Activated CD4-positive, alpha-beta T cell treated with anti-CD3 and anti-CD28 coated beads, Interleukin-2, amount 10 ng/mL, durations not matched to agents 7 days and 5 days (primary cell): ENCODE measurements around the gene KIRREL2. TPM values are rescaled to one million over a fixed set of nuclear protein-coding genes. Genes with fewer than 3 reads are reported as not detected.
"Not testable (repeated sequence)": the region's sequence is repeated elsewhere in the genome, so short reads cannot be mapped to it uniquely, and the experiment has no call there.

Experiments used
- CTCF ChIA-PET: fragments of 350-600 bp; sonication (Branson Sonifier 250); formaldehyde crosslinking; loops from one replicate; lab custom pipeline; 2021; ENCODE audit warnings: antibody characterized with exemption; lab: Charles Lee
- POLR2A ChIA-PET: fragments of 350-600 bp; sonication (Branson Sonifier 250); formaldehyde crosslinking; loops from one replicate; lab custom pipeline; 2021; ENCODE audit warnings: antibody characterized with exemption; lab: Charles Lee
- DNase-seq: peaks from one replicate; pipeline ENCODE4 v3.0.0-alpha.2; 2020
- H3K27ac Mint-ChIP-seq: one replicate; pipeline ENCODE4 v1.8.0; 2021; ENCODE audit warnings: mild to moderate bottlenecking, moderate library complexity, mixed read lengths
- H3K27me3 Mint-ChIP-seq: one replicate; pipeline ENCODE4 v1.8.0; 2021; ENCODE audit warnings: mixed read lengths
- H3K36me3 Mint-ChIP-seq: one replicate; pipeline ENCODE4 v1.8.0; 2021; ENCODE audit warnings: low read depth, mixed read lengths
- H3K4me1 Mint-ChIP-seq: one replicate; pipeline ENCODE4 v1.8.0; 2021; ENCODE audit warnings: mixed read lengths
- H3K4me3 Mint-ChIP-seq: one replicate; pipeline ENCODE4 v1.8.0; 2021; ENCODE audit warnings: mild to moderate bottlenecking, moderate library complexity, mixed read lengths
- H3K9me3 Mint-ChIP-seq: one replicate; pipeline ENCODE4 v1.8.0; 2021; ENCODE audit warnings: mixed read lengths
- total RNA-seq, 2 experiments: library from RNA; stranded (reverse); gene quantifications; one replicate each; pipeline ENCODE4 v1.2.3, GENCODE V29; 2021

KIRREL2 gene
- total RNA-seq, 2 experiments from 2014 or later, result 0.19 to 0.25 TPM

DNA sequence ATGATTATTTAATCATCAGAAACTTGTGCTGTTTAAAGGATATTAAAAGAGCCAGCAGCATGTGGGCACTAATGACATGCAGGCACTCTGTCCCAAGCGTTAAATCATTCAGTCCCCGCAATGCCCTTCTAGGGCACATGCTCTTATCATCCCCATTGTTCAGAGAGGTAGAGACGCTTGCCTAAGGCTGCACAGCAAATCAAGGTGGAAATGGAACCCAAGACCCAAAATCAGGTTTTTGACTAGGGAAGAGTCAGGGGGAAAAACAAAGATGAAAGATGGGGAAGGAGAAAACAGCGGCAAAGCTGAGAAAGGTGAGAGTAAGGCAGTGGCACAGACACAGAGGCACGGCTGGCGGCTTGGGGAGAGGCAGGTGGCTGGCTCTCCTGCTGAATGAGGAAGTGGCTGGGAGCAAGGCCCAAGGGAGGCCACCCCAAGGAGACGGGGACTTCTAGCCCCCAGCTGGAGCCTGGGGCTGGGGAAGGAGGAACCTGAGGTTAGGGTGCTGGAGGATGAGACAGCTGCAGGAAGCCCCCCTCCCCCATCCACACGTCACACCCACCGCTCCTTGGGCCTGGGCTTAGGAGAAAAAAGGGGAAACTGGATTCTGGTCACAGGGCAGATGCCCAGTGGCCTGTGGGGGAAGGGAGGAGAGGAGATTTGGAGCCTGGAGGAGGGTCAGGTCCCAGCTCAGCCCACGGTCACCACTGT, 52.4 kb downstream of the KIRREL2 start:
- ChIA-PET POLR2A (no interaction called here), CTCF (interaction anchor here (0.8 to 1.6 kb wide), 4 partner anchors 12 to 51 kb away, joined by 3 to 5 read pairs (median 4); no protein-coding TSS in a partner anchor)
- Mint-ChIP-seq H3K27me3 (no peaks in the 10 kb centered on the region), H3K27ac (peak overlapping the region; percentile 79), H3K4me3 (no peak overlapping the region), H3K9me3 (no peaks in the 10 kb centered on the region), H3K4me1 (peaks cover 40% of the 10 kb centered on the region), H3K36me3 (peaks cover 6% of the 10 kb centered on the region)
- DNase-seq, result no peak

GRCh38 chr19:35909684-35910035, 52.9 kb downstream of the KIRREL2 start:
- H3K27me3 Mint-ChIP-seq, result no peaks in the 10 kb centered on the region
- peaks cover 35% of the 10 kb centered on the region for H3K4me1 Mint-ChIP-seq
- H3K36me3 Mint-ChIP-seq, result peaks cover 3% of the 10 kb centered on the region
- no peaks in the 10 kb centered on the region for H3K9me3 Mint-ChIP-seq
- DNase-seq, result no peak
- no peak overlapping the region for H3K4me3 Mint-ChIP-seq
- POLR2A ChIA-PET, result no interaction called here
- CTCF ChIA-PET, result interaction anchor here (0.8 to 1.6 kb wide), 3 partner anchors 11 to 27 kb away, joined by 3 to 5 read pairs (median 3); no protein-coding TSS in a partner anchor
- H3K27ac Mint-ChIP-seq, result peak overlapping the region; percentile 79

- H3K4me1 Mint-ChIP-seq, result peaks cover 28% of the 10 kb centered on the region
- H3K36me3 Mint-ChIP-seq, H3K9me3 Mint-ChIP-seq, POLR2A ChIA-PET, H3K4me3 Mint-ChIP-seq, DNase-seq, H3K27ac Mint-ChIP-seq, H3K27me3 Mint-ChIP-seq: not testable (repeated sequence)
- CTCF ChIA-PET, result interaction anchor here (1.0 to 1.3 kb wide), 2 partner anchors 21 to 170 kb away, joined by 3 read pairs; no protein-coding TSS in a partner anchor
These were observed 53.6 kb downstream of the KIRREL2 start for GRCh38 chr19:35910355-35910754.

GRCh38 chr19:35911173-35911572, 54.5 kb downstream of the KIRREL2 start:
- H3K9me3 Mint-ChIP-seq, result no peaks in the 10 kb centered on the region
- DNase-seq, result no peak
- H3K27me3 Mint-ChIP-seq, result no peaks in the 10 kb centered on the region
- CTCF ChIA-PET, result no interaction called here
- no peak overlapping the region for H3K4me3 Mint-ChIP-seq
- H3K4me1 Mint-ChIP-seq, result peaks cover 28% of the 10 kb centered on the region
- H3K27ac Mint-ChIP-seq, result no peak overlapping the region
- POLR2A ChIA-PET, result no interaction called here
- H3K36me3 Mint-ChIP-seq, result no peaks in the 10 kb centered on the region

DNA sequence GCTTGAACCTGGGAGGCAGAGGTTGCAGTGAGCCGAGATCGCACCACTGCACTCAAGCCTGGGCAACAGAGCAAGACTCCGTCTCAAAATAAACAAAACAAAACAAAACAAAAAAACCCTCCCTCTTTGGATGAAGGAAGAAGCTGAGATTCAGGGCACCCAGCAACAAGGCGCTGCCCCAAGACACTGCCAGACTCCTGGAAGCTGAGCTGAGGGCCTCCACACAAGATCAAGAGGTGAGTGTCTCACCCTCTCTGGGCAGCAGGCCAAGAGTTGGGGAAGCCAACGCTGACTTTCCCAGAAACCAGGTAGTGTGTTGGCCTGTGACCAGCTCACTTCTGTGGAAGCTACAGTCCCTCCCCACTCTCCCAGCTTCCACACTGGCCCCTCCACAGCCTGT, 55.1 kb downstream of the KIRREL2 start:
- Mint-ChIP-seq H3K9me3 (no peaks in the 10 kb centered on the region), H3K36me3 (no peaks in the 10 kb centered on the region)

DNA sequence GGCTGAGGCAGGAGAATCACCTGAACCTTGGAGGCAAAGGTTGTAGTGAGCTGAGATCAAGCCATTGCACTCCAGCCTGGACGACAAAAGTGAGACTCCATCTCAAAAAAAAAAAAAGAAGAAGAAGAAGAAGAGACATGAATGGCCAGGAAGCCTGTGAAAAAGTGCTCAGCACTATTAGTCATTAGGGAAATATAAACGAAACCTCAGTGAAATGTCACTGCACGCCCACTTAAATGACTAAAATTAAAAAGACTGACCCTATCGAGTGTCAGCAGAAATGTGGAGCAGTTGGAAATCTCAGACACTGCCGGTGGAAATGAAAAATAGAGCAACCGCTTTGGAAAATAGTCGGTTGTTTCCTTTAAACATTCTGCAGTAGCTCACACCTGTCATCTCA, 56.9 kb downstream of the KIRREL2 start:
- H3K36me3 Mint-ChIP-seq, result no peaks in the 10 kb centered on the region
- POLR2A ChIA-PET, result no interaction called here
- no peaks in the 10 kb centered on the region for H3K27me3 Mint-ChIP-seq
- peaks cover 21% of the 10 kb centered on the region for H3K4me1 Mint-ChIP-seq
- no peak overlapping the region for H3K27ac Mint-ChIP-seq
- CTCF ChIA-PET, result interaction anchor here (0.6 to 1.1 kb wide), 3 partner anchors 17 to 221 kb away, joined by 3 to 4 read pairs (median 3); no protein-coding TSS in a partner anchor
- H3K4me3 Mint-ChIP-seq, result no peak overlapping the region
- no peak for DNase-seq
- no peaks in the 10 kb centered on the region for H3K9me3 Mint-ChIP-seq

More for the DNA sequence above, 55.1 kb downstream of the KIRREL2 start:
- no peak for DNase-seq
- Mint-ChIP-seq H3K4me3 (no peak overlapping the region), H3K27me3 (no peaks in the 10 kb centered on the region), H3K27ac (no peak overlapping the region), H3K4me1 (peaks cover 28% of the 10 kb centered on the region)
- ChIA-PET CTCF (interaction anchor here (1.3 kb wide), 1 partner anchor 10 kb away, joined by 4 read pairs; no protein-coding TSS in a partner anchor), POLR2A (interaction anchor here (0.7 kb wide), 1 partner anchor 13 kb away, joined by 4 read pairs; no protein-coding TSS in a partner anchor)

- H3K4me3 Mint-ChIP-seq, result no peak overlapping the region
- POLR2A ChIA-PET, result no interaction called here
- CTCF ChIA-PET, result interaction anchor here (1.1 kb wide), 1 partner anchor 16 kb away, joined by 4 read pairs; no protein-coding TSS in a partner anchor
- H3K27ac Mint-ChIP-seq, result no peak overlapping the region
- H3K9me3 Mint-ChIP-seq, result no peaks in the 10 kb centered on the region
- DNase-seq, result no peak
- peaks cover 8% of the 10 kb centered on the region for H3K4me1 Mint-ChIP-seq
- H3K36me3 Mint-ChIP-seq, result no peaks in the 10 kb centered on the region
- H3K27me3 Mint-ChIP-seq, result no peaks in the 10 kb centered on the region
These were observed 58.7 kb downstream of the KIRREL2 start for GRCh38 chr19:35915443-35915842.

Other genes with a start within 250 kb of the KIRREL2 start
- gene HAUS5, start 244.2 kb upstream of the KIRREL2 start, total RNA-seq, result 10 to 100 TPM; 52.2 to 57.9 TPM
- gene RBM42, start 227.9 kb upstream of the KIRREL2 start, total RNA-seq, result 100 to 1,000 TPM; 100 to 112 TPM
- gene ETV2, start 215.2 kb upstream of the KIRREL2 start, total RNA-seq, result 1 to 10 TPM in 1 of 2 experiments, under 1 TPM in 1; 0.84 to 1.9 TPM
- 100 to 1,000 TPM; 429 to 474 TPM for gene COX6B1, start 208.6 kb upstream of the KIRREL2 start, total RNA-seq
- under 1 TPM; 0.37 TPM for gene UPK1A, start 190.4 kb upstream of the KIRREL2 start, total RNA-seq
- 10 to 100 TPM; 15.4 to 17.3 TPM for gene ZBTB32, start 152.4 kb upstream of the KIRREL2 start, total RNA-seq
- gene KMT2B, start 138.9 kb upstream of the KIRREL2 start, total RNA-seq, result 10 to 100 TPM; 65.1 to 67.2 TPM
- 10 to 100 TPM; 53.7 to 54.6 TPM for gene IGFLR1, start 114.5 kb upstream of the KIRREL2 start, total RNA-seq
- 10 to 100 TPM; 35.0 to 38.1 TPM for gene U2AF1L4, start 111.5 kb upstream of the KIRREL2 start, total RNA-seq
- gene PSENEN, start 111.3 kb upstream of the KIRREL2 start, total RNA-seq, result 10 to 100 TPM; 41.7 to 46.3 TPM
- 10 to 100 TPM; 13.7 to 15.9 TPM for gene LIN37, start 108.3 kb upstream of the KIRREL2 start, total RNA-seq
- gene HSPB6, start 99.9 kb upstream of the KIRREL2 start, total RNA-seq, result under 1 TPM; 0.29 to 0.69 TPM
- gene PROSER3, start 98.7 kb upstream of the KIRREL2 start, total RNA-seq, result 10 to 100 TPM; 53.7 to 59.1 TPM
- 100 to 1,000 TPM in 1 of 2 experiments, 10 to 100 TPM in 1; 91.3 to 101 TPM for gene ARHGAP33, start 81.3 kb upstream of the KIRREL2 start, total RNA-seq
- not detected for gene PRODH2, start 44.1 kb upstream of the KIRREL2 start, total RNA-seq
- not detected for gene NPHS1, start 4.4 kb upstream of the KIRREL2 start, total RNA-seq
- under 1 TPM; 0.42 to 0.79 TPM for gene APLP1, start 11.7 kb downstream of the KIRREL2 start, total RNA-seq
- gene NFKBID, start 43.6 kb downstream of the KIRREL2 start, total RNA-seq, result 10 to 100 TPM; 36.9 to 47.5 TPM
- 100 to 1,000 TPM; 117 to 137 TPM for gene HCST, start 45.6 kb downstream of the KIRREL2 start, total RNA-seq
- gene TYROBP, start 51.4 kb downstream of the KIRREL2 start, total RNA-seq, result not detected
- 10 to 100 TPM; 12.3 to 13.5 TPM for gene LRFN3, start 79.5 kb downstream of the KIRREL2 start, total RNA-seq
- gene SDHAF1, start 138.3 kb downstream of the KIRREL2 start, total RNA-seq, result 10 to 100 TPM; 15.6 to 16.8 TPM
- gene SYNE4, start 151.9 kb downstream of the KIRREL2 start, total RNA-seq, result 1 to 10 TPM; 1.8 to 2.4 TPM
- gene ALKBH6, start 157.3 kb downstream of the KIRREL2 start, total RNA-seq, result 10 to 100 TPM; 38.2 to 43.0 TPM
- gene CLIP3, start 176.0 kb downstream of the KIRREL2 start, total RNA-seq, result 1 to 10 TPM in 1 of 2 experiments, under 1 TPM in 1; 0.75 to 1.4 TPM
- gene THAP8, start 197.4 kb downstream of the KIRREL2 start, total RNA-seq, result 1 to 10 TPM; 6.1 to 7.0 TPM
- gene WDR62, start 198.0 kb downstream of the KIRREL2 start, total RNA-seq, result 10 to 100 TPM; 33.4 to 37.1 TPM